Activated CD8-positive, alpha-beta T cell treated with anti-CD3 and anti-CD28 coated beads for 36 hours (primary cell): ENCODE measurements around the gene ASCL4. TPM values are rescaled to one million over a fixed set of nuclear protein-coding genes. Genes with fewer than 3 reads are reported as not detected.

Experiments
- ATAC-seq: fragments of 200-7000 bp; cut with Tn5 transposase; one replicate; pipeline ENCODE4 v1.10.0; 2021; ENCODE audit warnings: mild to moderate bottlenecking, moderate library complexity
- CTCF ChIA-PET: fragments of 350-600 bp; sonication (Branson Sonifier 250); formaldehyde crosslinking; loops from one replicate; lab custom pipeline; 2021; ENCODE audit warnings: antibody characterized with exemption; lab: Charles Lee
- POLR2A ChIA-PET: fragments of 350-600 bp; sonication (Branson Sonifier 250); formaldehyde crosslinking; loops from one replicate; lab custom pipeline; 2021; ENCODE audit warnings: antibody characterized with exemption; lab: Charles Lee
- DNase-seq: peaks from one replicate; pipeline ENCODE4 v3.0.0-alpha.2; 2020
- H3K27ac Mint-ChIP-seq: one replicate; pipeline ENCODE4 v1.8.0; 2021; ENCODE audit warnings: mild to moderate bottlenecking, mixed read lengths
- H3K27me3 Mint-ChIP-seq: one replicate; pipeline ENCODE4 v1.8.0; 2021; ENCODE audit warnings: mixed read lengths
- H3K36me3 Mint-ChIP-seq: one replicate; pipeline ENCODE4 v1.8.0; 2021; ENCODE audit warnings: low read depth, mixed read lengths
- H3K4me1 Mint-ChIP-seq: one replicate; pipeline ENCODE4 v1.8.0; 2021; ENCODE audit warnings: low read depth, mixed read lengths
- H3K4me3 Mint-ChIP-seq: one replicate; pipeline ENCODE4 v1.8.0; 2021; ENCODE audit warnings: mild to moderate bottlenecking, moderate library complexity, mixed read lengths
- H3K9me3 Mint-ChIP-seq: one replicate; pipeline ENCODE4 v1.8.0; 2021; ENCODE audit warnings: mixed read lengths
- intact Hi-C: fragments of 100-400 bp; cut with micrococcal nuclease; formaldehyde crosslinking; loops from one replicate; pipeline ENCODE4 v1.10.0; 2022
- total RNA-seq, 2 experiments: library from RNA; stranded (reverse); gene quantifications; one replicate each; pipeline ENCODE4 v1.2.3, GENCODE V29; 2021
- TF ChIP-seq, protein P1 (sequence below): fragments of 200-600 bp; IDR thresholded peaks from one replicate; pipeline ENCODE4 v1.8.0; 2022; ENCODE audit warnings: antibody characterized with exemption, mild to moderate bottlenecking

Gene ASCL4
- total RNA-seq, 2 experiments from 2014 or later: not detected

DNA sequence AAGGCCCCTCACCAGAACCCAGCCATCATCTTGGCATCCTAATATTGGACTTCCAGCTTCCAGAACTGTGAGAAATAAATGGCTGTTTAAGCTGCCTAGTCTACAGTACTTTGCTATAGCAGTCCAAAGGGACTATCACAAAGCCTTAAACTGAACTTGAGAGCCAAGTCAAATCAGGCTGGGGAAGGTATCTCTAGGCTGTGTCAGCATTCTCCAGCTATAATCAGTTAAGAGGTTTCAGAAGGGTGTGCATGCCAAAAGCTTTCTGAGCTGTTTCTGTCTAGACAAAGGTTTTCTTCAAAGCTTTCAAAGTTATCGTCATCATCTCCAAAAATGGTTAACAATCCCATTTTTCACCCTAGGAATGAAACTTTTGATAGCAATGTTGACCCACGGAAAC, 7.6 kb downstream of the ASCL4 start:
- CTCF ChIA-PET: no interaction called here

GRCh38 chr12:107783406-107784376, 9.2 kb downstream of the ASCL4 start:
- Mint-ChIP-seq H3K9me3 (no peaks in the 10 kb centered on the region), H3K36me3 (no peaks in the 10 kb centered on the region), H3K4me3 (no peak overlapping the region), H3K4me1 (no peaks in the 10 kb centered on the region), H3K27ac (no peak overlapping the region), H3K27me3 (peaks cover 14% of the 10 kb centered on the region)
- POLR2A ChIA-PET: interaction anchor here (0.6 kb wide), 2 partner anchors 611 to 1580 kb away, joined by 3 read pairs; no protein-coding TSS in a partner anchor
- CTCF ChIA-PET: interaction anchor here (0.9 to 1.2 kb wide), 2 partner anchors 9 to 15 kb away, joined by 3 read pairs; partner anchors contain the start of gene ASCL4
- DNase-seq (no peak), ATAC-seq (no peak)
- TF ChIP-seq, protein P1, sequence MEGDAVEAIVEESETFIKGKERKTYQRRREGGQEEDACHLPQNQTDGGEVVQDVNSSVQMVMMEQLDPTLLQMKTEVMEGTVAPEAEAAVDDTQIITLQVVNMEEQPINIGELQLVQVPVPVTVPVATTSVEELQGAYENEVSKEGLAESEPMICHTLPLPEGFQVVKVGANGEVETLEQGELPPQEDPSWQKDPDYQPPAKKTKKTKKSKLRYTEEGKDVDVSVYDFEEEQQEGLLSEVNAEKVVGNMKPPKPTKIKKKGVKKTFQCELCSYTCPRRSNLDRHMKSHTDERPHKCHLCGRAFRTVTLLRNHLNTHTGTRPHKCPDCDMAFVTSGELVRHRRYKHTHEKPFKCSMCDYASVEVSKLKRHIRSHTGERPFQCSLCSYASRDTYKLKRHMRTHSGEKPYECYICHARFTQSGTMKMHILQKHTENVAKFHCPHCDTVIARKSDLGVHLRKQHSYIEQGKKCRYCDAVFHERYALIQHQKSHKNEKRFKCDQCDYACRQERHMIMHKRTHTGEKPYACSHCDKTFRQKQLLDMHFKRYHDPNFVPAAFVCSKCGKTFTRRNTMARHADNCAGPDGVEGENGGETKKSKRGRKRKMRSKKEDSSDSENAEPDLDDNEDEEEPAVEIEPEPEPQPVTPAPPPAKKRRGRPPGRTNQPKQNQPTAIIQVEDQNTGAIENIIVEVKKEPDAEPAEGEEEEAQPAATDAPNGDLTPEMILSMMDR: no peak
- intact Hi-C loops: no loop called here

More for the DNA sequence above, 7.6 kb downstream of the ASCL4 start:
- no peaks in the 10 kb centered on the region for H3K4me1 Mint-ChIP-seq
- TF ChIP-seq, protein P1: no peak
- no peak overlapping the region for H3K4me3 Mint-ChIP-seq
- intact Hi-C loops: no loop called here
- ATAC-seq (no peak), DNase-seq (no peak)
- H3K9me3 Mint-ChIP-seq: no peaks in the 10 kb centered on the region
- no peak overlapping the region for H3K27ac Mint-ChIP-seq
- H3K27me3 Mint-ChIP-seq: peaks cover 24% of the 10 kb centered on the region
- POLR2A ChIA-PET: no interaction called here
- no peaks in the 10 kb centered on the region for H3K36me3 Mint-ChIP-seq

DNA sequence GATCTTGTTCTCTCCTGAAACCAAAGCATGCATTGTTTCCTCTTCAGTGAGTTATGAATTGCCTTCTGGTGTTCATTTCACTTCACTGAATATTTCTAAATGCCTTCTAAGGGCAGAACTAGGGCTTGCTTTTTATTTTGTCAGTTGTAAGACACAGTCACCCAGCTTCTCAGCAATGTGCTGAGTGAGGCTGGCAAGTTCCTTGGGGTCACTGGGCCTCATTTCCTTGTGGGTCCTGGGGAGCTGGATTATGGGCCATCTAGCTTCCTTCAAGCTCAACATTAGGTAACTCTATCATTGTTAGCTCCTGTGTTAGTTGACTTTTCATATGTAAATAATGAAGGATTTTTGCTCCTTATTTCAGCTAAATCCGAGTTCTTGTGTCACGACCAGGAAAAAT, 13.8 kb downstream of the ASCL4 start:
- no peak for DNase-seq
- Mint-ChIP-seq H3K27ac (no peak overlapping the region), H3K27me3 (no peaks in the 10 kb centered on the region), H3K9me3 (peaks cover 6% of the 10 kb centered on the region), H3K4me3 (no peak overlapping the region), H3K36me3 (no peaks in the 10 kb centered on the region), H3K4me1 (no peaks in the 10 kb centered on the region)
- TF ChIP-seq, protein P1: no peak
- POLR2A ChIA-PET: interaction anchor here (0.6 kb wide), 1 partner anchor 576 kb away, joined by 4 read pairs; no protein-coding TSS in a partner anchor
- ATAC-seq: no peak
- intact Hi-C loops: no loop called here
- CTCF ChIA-PET: no interaction called here

GRCh38 chr12:107788690-107789458, 14.4 kb downstream of the ASCL4 start:
- ChIA-PET POLR2A (interaction anchor here (0.6 kb wide), 1 partner anchor 575 kb away, joined by 4 read pairs; no protein-coding TSS in a partner anchor), CTCF (no interaction called here)
- H3K27ac Mint-ChIP-seq: no peak overlapping the region
- no peaks in the 10 kb centered on the region for H3K4me1 Mint-ChIP-seq
- TF ChIP-seq, protein P1: no peak
- ATAC-seq (no peak), DNase-seq (no peak)
- intact Hi-C loops: no loop called here
- no peaks in the 10 kb centered on the region for H3K36me3 Mint-ChIP-seq
- H3K4me3 Mint-ChIP-seq: no peak overlapping the region
- H3K9me3 Mint-ChIP-seq: peaks cover 6% of the 10 kb centered on the region
- H3K27me3 Mint-ChIP-seq: peaks cover 1% of the 10 kb centered on the region
